Mammary epithelial cell (primary cell): ENCODE results near the gene RCSD1.

ENCODE experiments used
- CTCF ChIP-seq, 2 donors: IDR thresholded peaks in 1 of 2; conservative IDR thresholded peaks in 1 of 2; 2 replicates each; pipeline ENCODE4 v1.5.1; 2011 to 2012; ENCODE audit warnings: inconsistent platforms in 2 of 2, low read length in 2 of 2, mild to moderate bottlenecking in 2 of 2, control low read depth in 1 of 2, low read depth in 1 of 2; ENCODE audit not compliant: insufficient read depth in 1 of 2; ENCODE audit errors: extremely low read depth in 1 of 2
- EZH2 ChIP-seq: IDR thresholded peaks from 2 replicates; pipeline ENCODE4 v1.6.1; 2012; ENCODE audit warnings: low read length, inconsistent platforms, borderline replicate concordance

GRCh38 chr1:167747988-167748387, 118.0 kb downstream of the RCSD1 start:
- TF ChIP-seq CTCF (conservative IDR thresholded peaks at IDR 0.05 in 1 of 2, IDR thresholded peaks at IDR 0.05 in 1 of 2; ENCODE audit: extremely low read depth in 1 of 2, insufficient read depth in 1 of 2, low read depth in 1 of 2, low read length in 2 of 2) (no peak), EZH2 (no peak)
